Activated T-cell treated with anti-CD3 and anti-CD28 coated beads, Interleukin-2, amount 50 U/mL, for 72 hours (primary cell): Measurements from ENCODE around the gene PPP1R9B. TPM values are rescaled to one million over a fixed set of nuclear protein-coding genes. Genes with fewer than 3 reads are reported as not detected.

Experiments
- ATAC-seq, 2 donors: fragments of 150-1000 bp; cut with Tn5 transposase; replicated peaks in 1 of 2; 2 replicates each; pipeline ENCODE4 v1.10.0; 2021; ENCODE audit warnings: moderate library complexity in 2 of 2, mild to moderate bottlenecking in 1 of 2
- DNase-seq, 2 donors: peaks; one replicate each; pipeline ENCODE4 v3.0.0; 2021 to 2022; ENCODE audit warnings: mixed read lengths in 1 of 2
- H3K27ac Mint-ChIP-seq: one replicate; pipeline ENCODE4 v1.8.0; 2022; ENCODE audit warnings: mild to moderate bottlenecking, moderate library complexity, mixed read lengths
- H3K27me3 Mint-ChIP-seq: one replicate; pipeline ENCODE4 v1.8.0; 2022; ENCODE audit warnings: low read depth, mixed read lengths
- H3K36me3 Mint-ChIP-seq, 2 donors: one replicate each; pipeline ENCODE4 v1.8.0; 2022; ENCODE audit warnings: mixed read lengths in 2 of 2, mild to moderate bottlenecking in 1 of 2; ENCODE audit not compliant: insufficient read depth in 2 of 2
- H3K4me1 Mint-ChIP-seq: one replicate; pipeline ENCODE4 v1.8.0; 2022; ENCODE audit warnings: low read depth, mixed read lengths
- H3K4me3 Mint-ChIP-seq, 2 donors: one replicate each; pipeline ENCODE4 v1.8.0; 2022; ENCODE audit warnings: mild to moderate bottlenecking in 2 of 2, mixed read lengths in 2 of 2, moderate library complexity in 2 of 2
- H3K9me3 Mint-ChIP-seq, 2 donors: one replicate each; pipeline ENCODE4 v1.8.0; 2022; ENCODE audit warnings: mixed read lengths in 2 of 2
- total RNA-seq, 2 donors: library from RNA; stranded (reverse); gene quantifications; one replicate each; pipeline ENCODE4 v1.2.3, GENCODE V29; 2022

PPP1R9B gene
- total RNA-seq, 2 donors from 2014 or later, result 111 to 128 TPM

GRCh38 chr17:50101346-50102163 lies 48.9 kb downstream of the PPP1R9B start:
- Mint-ChIP-seq H3K27ac (no peak overlapping the region), H3K4me1 (peaks cover 11% of the 10 kb centered on the region), H3K9me3 (no peaks in the 10 kb centered on the region), H3K4me3 (no peak overlapping the region), H3K36me3 (no peaks in the 10 kb centered on the region), H3K27me3 (no peaks in the 10 kb centered on the region)
- no peak for ATAC-seq
- no peak for DNase-seq

- Mint-ChIP-seq H3K4me1 (peaks cover 17% of the 10 kb centered on the region), H3K4me3 (no peak overlapping the region), H3K36me3 (no peaks in the 10 kb centered on the region), H3K9me3 (no peaks in the 10 kb centered on the region), H3K27ac (no peak overlapping the region), H3K27me3 (no peaks in the 10 kb centered on the region)
- no peak for ATAC-seq
- no peak for DNase-seq
These were observed 49.5 kb downstream of the PPP1R9B start for GRCh38 chr17:50100921-50101345.

- no peak overlapping the region for H3K27ac Mint-ChIP-seq
- ATAC-seq, result no peak
- no peak overlapping the region for H3K4me3 Mint-ChIP-seq
- no peaks in the 10 kb centered on the region for H3K9me3 Mint-ChIP-seq
- H3K27me3 Mint-ChIP-seq, result no peaks in the 10 kb centered on the region
- peaks cover 21% of the 10 kb centered on the region for H3K4me1 Mint-ChIP-seq
- H3K36me3 Mint-ChIP-seq, result no peaks in the 10 kb centered on the region
- DNase-seq, result no peak
These were observed 50.0 kb downstream of the PPP1R9B start for GRCh38 chr17:50100480-50100883.

GRCh38 chr17:50099003-50099402 lies 51.5 kb downstream of the PPP1R9B start:
- Mint-ChIP-seq H3K27ac (no peak overlapping the region), H3K4me1 (peaks cover 26% of the 10 kb centered on the region), H3K4me3 (no peak overlapping the region), H3K36me3 (no peaks in the 10 kb centered on the region), H3K27me3 (no peaks in the 10 kb centered on the region), H3K9me3 (no peaks in the 10 kb centered on the region)
- DNase-seq, result no peak
- no peak for ATAC-seq

GRCh38 chr17:50098583-50098982 lies 51.9 kb downstream of the PPP1R9B start:
- no peak for DNase-seq
- no peak for ATAC-seq
- Mint-ChIP-seq H3K27ac (no peak overlapping the region), H3K4me3 (no peak overlapping the region), H3K9me3 (no peaks in the 10 kb centered on the region), H3K36me3 (no peaks in the 10 kb centered on the region), H3K4me1 (peaks cover 26% of the 10 kb centered on the region), H3K27me3 (no peaks in the 10 kb centered on the region)

- DNase-seq (no peak), ATAC-seq (no peak)
- no peak overlapping the region for H3K4me3 Mint-ChIP-seq
- H3K27me3 Mint-ChIP-seq, result no peaks in the 10 kb centered on the region
- H3K36me3 Mint-ChIP-seq, result no peaks in the 10 kb centered on the region
- peaks cover 26% of the 10 kb centered on the region for H3K4me1 Mint-ChIP-seq
- no peak overlapping the region for H3K27ac Mint-ChIP-seq
- H3K9me3 Mint-ChIP-seq, result no peaks in the 10 kb centered on the region
These were observed 52.6 kb downstream of the PPP1R9B start for GRCh38 chr17:50097926-50098325.

- Mint-ChIP-seq H3K27me3 (no peaks in the 10 kb centered on the region), H3K4me1 (peaks cover 26% of the 10 kb centered on the region), H3K27ac (no peak overlapping the region), H3K4me3 (no peak overlapping the region), H3K9me3 (no peaks in the 10 kb centered on the region), H3K36me3 (no peaks in the 10 kb centered on the region)
- DNase-seq, result no peak
- ATAC-seq, result no peak
These were observed 53.0 kb downstream of the PPP1R9B start for GRCh38 chr17:50097455-50097854.

- no peaks in the 10 kb centered on the region for H3K36me3 Mint-ChIP-seq
- DNase-seq (no peak), ATAC-seq (no peak)
- peak overlapping the region in 1 of 2 donors; percentile 94 for H3K4me3 Mint-ChIP-seq
- peaks cover 26% of the 10 kb centered on the region for H3K4me1 Mint-ChIP-seq
- no peaks in the 10 kb centered on the region for H3K27me3 Mint-ChIP-seq
- no peak overlapping the region for H3K27ac Mint-ChIP-seq
- no peaks in the 10 kb centered on the region for H3K9me3 Mint-ChIP-seq
These were observed 53.7 kb downstream of the PPP1R9B start for GRCh38 chr17:50096758-50097157.

GRCh38 chr17:50096092-50096491 lies 54.4 kb downstream of the PPP1R9B start:
- Mint-ChIP-seq H3K27ac (no peak overlapping the region), H3K27me3 (no peaks in the 10 kb centered on the region), H3K9me3 (no peaks in the 10 kb centered on the region), H3K4me3 (peak overlapping the region; percentile 94 to 98), H3K4me1 (peaks cover 26% of the 10 kb centered on the region), H3K36me3 (no peaks in the 10 kb centered on the region)
- ATAC-seq (no peak), DNase-seq (no peak)

- H3K27ac Mint-ChIP-seq, result peak overlapping the region; percentile 89
- H3K36me3 Mint-ChIP-seq, result no peaks in the 10 kb centered on the region
- no peak for ATAC-seq
- no peak for DNase-seq
- H3K4me1 Mint-ChIP-seq, result peaks cover 26% of the 10 kb centered on the region
- H3K9me3 Mint-ChIP-seq, result no peaks in the 10 kb centered on the region
- H3K27me3 Mint-ChIP-seq, result no peaks in the 10 kb centered on the region
- peak overlapping the region; percentile 94 to 98 for H3K4me3 Mint-ChIP-seq
These were observed 54.8 kb downstream of the PPP1R9B start for GRCh38 chr17:50095626-50096037.

GRCh38 chr17:50094753-50095619 lies 55.5 kb downstream of the PPP1R9B start, which contains the start of gene PDK2:
Gene PDK2, plus strand, starts transcription at chr17:50095351. Its CDS starts 85 bp downstream, at chr17:50095436.
- no peaks in the 10 kb centered on the region for H3K36me3 Mint-ChIP-seq
- H3K4me1 Mint-ChIP-seq, result peaks cover 23% of the 10 kb centered on the region
- no peaks in the 10 kb centered on the region for H3K27me3 Mint-ChIP-seq
- DNase-seq (peak; percentile 97), ATAC-seq (peak; percentile 92 to 96)
- no peaks in the 10 kb centered on the region for H3K9me3 Mint-ChIP-seq
- peak within 1 kb of the TSS; percentile 94 to 98 for H3K4me3 Mint-ChIP-seq
- H3K27ac Mint-ChIP-seq, result peak within 1 kb of the TSS; percentile 89

GRCh38 chr17:50094243-50094752 lies 56.2 kb downstream of the PPP1R9B start:
- H3K4me1 Mint-ChIP-seq, result peaks cover 20% of the 10 kb centered on the region
- H3K27ac Mint-ChIP-seq, result peak overlapping the region; percentile 89
- DNase-seq (peak; percentile 90 to 91), ATAC-seq (peak; percentile 41 to 47)
- H3K4me3 Mint-ChIP-seq, result peak overlapping the region; percentile 94 to 98
- H3K27me3 Mint-ChIP-seq, result no peaks in the 10 kb centered on the region
- no peaks in the 10 kb centered on the region for H3K9me3 Mint-ChIP-seq
- no peaks in the 10 kb centered on the region for H3K36me3 Mint-ChIP-seq

GRCh38 chr17:50093807-50094206 lies 56.7 kb downstream of the PPP1R9B start:
- DNase-seq (no peak), ATAC-seq (no peak)
- Mint-ChIP-seq H3K4me1 (peaks cover 20% of the 10 kb centered on the region), H3K4me3 (peak overlapping the region; percentile 94 to 98), H3K9me3 (no peaks in the 10 kb centered on the region), H3K27me3 (no peaks in the 10 kb centered on the region), H3K36me3 (no peaks in the 10 kb centered on the region), H3K27ac (no peak overlapping the region)
